GM15510 (cell line): ENCODE measurements around the gene ERBB2.

ENCODE experiments used
- POLR2A ChIP-seq: IDR thresholded peaks from 3 replicates; pipeline ENCODE4 v1.6.1; 2011; ENCODE audit warnings: borderline replicate concordance; ENCODE audit not compliant: insufficient read length; ENCODE audit errors: extremely low read depth

ERBB2 gene

GRCh38 chr17:39671651-39672521, 28.0 kb upstream of the ERBB2 start:
- TF ChIP-seq POLR2A: no peak

GRCh38 chr17:39672522-39673334, 27.1 kb upstream of the ERBB2 start:
- no peak for TF ChIP-seq POLR2A

GRCh38 chr17:39673335-39674081, 26.4 kb upstream of the ERBB2 start:
- no peak for TF ChIP-seq POLR2A

DNA sequence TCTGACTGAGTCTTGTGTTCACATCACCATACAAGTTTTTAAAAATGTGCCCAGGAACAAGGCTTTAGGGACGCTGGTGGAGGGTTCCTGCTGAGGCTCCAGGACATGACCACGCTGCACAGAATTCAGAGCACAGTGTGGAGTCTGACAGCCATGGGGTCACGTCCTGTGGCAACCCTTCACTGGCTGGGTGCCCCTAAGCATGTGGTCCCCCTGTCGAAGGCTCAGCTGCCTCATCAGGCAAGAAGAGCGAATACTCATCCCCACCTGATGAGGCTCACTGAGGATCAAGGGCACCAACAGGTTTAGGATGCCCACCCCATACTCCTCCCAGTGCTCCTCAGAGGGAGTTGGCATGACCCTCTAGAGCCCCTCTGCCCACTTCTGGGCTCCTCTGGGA, 25.7 kb upstream of the ERBB2 start:
- TF ChIP-seq POLR2A: no peak

- TF ChIP-seq POLR2A: no peak
Observed at GRCh38 chr17:39674702-39675389, 25.0 kb upstream of the ERBB2 start.

- no peak for TF ChIP-seq POLR2A
Observed at GRCh38 chr17:39675390-39676082, 24.3 kb upstream of the ERBB2 start.

GRCh38 chr17:39676198-39676819, 23.6 kb upstream of the ERBB2 start:
- TF ChIP-seq POLR2A: no peak

DNA sequence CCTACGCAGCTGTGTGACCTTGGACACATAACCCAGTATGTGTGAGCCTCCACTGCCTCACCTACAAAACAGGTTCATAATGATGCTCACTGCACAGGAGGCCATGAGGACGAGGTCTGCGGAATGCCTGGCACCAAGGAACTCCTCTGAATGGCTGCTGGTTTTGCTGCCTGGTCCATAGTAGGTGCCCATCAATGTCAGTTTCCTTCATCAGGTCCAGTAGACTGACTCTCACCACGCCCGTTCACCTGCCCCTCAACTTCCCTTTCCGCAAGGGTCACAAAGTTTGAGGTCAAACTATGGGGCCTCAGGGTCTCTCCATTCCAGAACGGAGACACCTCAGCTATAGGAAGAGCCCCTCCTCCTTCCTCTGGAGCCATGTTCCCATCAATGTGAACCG, 22.8 kb upstream of the ERBB2 start:
- TF ChIP-seq POLR2A: no peak

DNA sequence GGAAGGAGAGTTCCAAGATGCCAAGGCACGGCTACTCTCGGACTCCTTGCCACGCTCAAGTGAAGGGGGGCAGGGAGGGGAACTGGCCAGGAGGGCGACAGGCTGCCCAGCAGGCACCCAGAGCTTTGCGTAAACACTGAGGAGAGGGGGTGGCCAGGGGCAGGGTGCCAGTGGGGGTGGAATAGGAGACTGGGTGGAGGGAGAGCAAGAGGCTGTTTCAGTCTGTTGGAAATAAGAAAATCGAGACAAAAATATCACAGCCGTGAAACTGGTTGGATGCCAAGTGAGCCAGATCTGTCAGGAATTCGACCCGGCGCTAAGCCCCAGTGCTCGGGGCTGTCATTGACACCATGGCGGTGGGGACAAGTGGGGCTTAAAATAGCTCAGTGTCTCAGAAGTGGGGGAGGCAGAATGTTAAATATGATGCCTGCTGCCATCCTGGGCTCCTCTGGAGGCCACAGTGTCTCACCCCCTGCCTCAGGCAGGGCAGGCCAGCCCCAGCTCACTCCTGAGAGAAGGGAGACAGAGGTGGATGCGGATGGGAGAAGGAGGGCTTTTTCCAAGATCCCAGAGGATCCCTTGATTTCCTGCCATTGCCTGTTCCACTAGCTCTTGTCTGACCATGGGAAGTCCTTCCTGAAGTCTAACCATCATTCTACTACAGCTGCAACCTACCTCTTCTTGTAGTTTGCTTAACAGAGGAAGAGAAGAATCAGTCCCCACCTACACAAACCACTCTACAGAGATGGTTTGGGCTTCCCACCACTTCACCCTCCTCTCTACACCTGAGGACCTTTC, 22.1 kb upstream of the ERBB2 start:
- TF ChIP-seq POLR2A: no peak

- TF ChIP-seq POLR2A: no peak
Observed at GRCh38 chr17:39678340-39679116, 21.3 kb upstream of the ERBB2 start.

GRCh38 chr17:39679521-39680192, 20.2 kb upstream of the ERBB2 start:
- no peak for TF ChIP-seq POLR2A
